NT2/D1 (cell line): ENCODE measurements around the gene AIF1L.

Experiments used
- DNase-seq: peaks from one replicate; pipeline ENCODE4 v3.0.0-alpha.2; 2011; ENCODE audit warnings: low read depth, low spot score
- H3K27me3 ChIP-seq: 2 replicates; pipeline ENCODE4 v1.6.0; 2011; ENCODE audit warnings: mild to moderate bottlenecking; ENCODE audit not compliant: insufficient read length, insufficient read depth
- H3K36me3 ChIP-seq: 2 replicates; pipeline ENCODE4 v1.6.1; 2011; ENCODE audit warnings: mild to moderate bottlenecking, low read length, mixed read lengths; ENCODE audit not compliant: insufficient read depth, insufficient read length
- H3K4me1 ChIP-seq: 2 replicates; pipeline ENCODE4 v1.5.1; 2011; ENCODE audit not compliant: insufficient read depth, insufficient read length
- H3K4me3 ChIP-seq: 2 replicates; pipeline ENCODE4 v1.5.1; 2011; ENCODE audit warnings: low read depth; ENCODE audit not compliant: insufficient read length
- H3K9ac ChIP-seq: 2 replicates; pipeline ENCODE4 v1.6.0; 2011; ENCODE audit warnings: low read depth; ENCODE audit not compliant: insufficient read length
- H3K9me3 ChIP-seq: 2 replicates; pipeline ENCODE4 v1.5.1; 2011; ENCODE audit warnings: mild to moderate bottlenecking, low read length; ENCODE audit not compliant: insufficient read depth
- SUZ12 ChIP-seq: IDR thresholded peaks from 2 replicates; pipeline ENCODE4 v1.6.1; 2011; ENCODE audit not compliant: insufficient read length, insufficient read depth; ENCODE audit errors: extremely low read depth
- YY1 ChIP-seq: IDR thresholded peaks from 2 replicates; pipeline ENCODE4 v1.6.1; 2011; ENCODE audit not compliant: insufficient read length, insufficient read depth
- ZNF274 ChIP-seq: IDR thresholded peaks from 2 replicates; pipeline ENCODE4 v1.6.1; 2011; ENCODE audit warnings: mild to moderate bottlenecking, low read depth, low read length

AIF1L gene

GRCh38 chr9:131051592-131052517 lies 44.5 kb upstream of the AIF1L start:
- Histone ChIP-seq H3K27me3 (no peaks in the 10 kb centered on the region), H3K36me3 (peaks cover 46% of the 10 kb centered on the region), H3K9ac (peak overlapping the region; percentile 32), H3K9me3 (no peaks in the 10 kb centered on the region), H3K4me3 (no peak overlapping the region), H3K4me1 (no peaks in the 10 kb centered on the region)
- DNase-seq = no peak
- TF ChIP-seq SUZ12 (no peak), ZNF274 (no peak), YY1 (no peak)

GRCh38 chr9:131053896-131054295 lies 42.4 kb upstream of the AIF1L start:
- Histone ChIP-seq H3K27me3 (no peaks in the 10 kb centered on the region), H3K4me3 (no peak overlapping the region), H3K9ac (no peak overlapping the region), H3K36me3 (peaks cover 51% of the 10 kb centered on the region), H3K4me1 (no peaks in the 10 kb centered on the region), H3K9me3 (no peaks in the 10 kb centered on the region)
- no peak for DNase-seq
- no peak for TF ChIP-seq ZNF274

DNA sequence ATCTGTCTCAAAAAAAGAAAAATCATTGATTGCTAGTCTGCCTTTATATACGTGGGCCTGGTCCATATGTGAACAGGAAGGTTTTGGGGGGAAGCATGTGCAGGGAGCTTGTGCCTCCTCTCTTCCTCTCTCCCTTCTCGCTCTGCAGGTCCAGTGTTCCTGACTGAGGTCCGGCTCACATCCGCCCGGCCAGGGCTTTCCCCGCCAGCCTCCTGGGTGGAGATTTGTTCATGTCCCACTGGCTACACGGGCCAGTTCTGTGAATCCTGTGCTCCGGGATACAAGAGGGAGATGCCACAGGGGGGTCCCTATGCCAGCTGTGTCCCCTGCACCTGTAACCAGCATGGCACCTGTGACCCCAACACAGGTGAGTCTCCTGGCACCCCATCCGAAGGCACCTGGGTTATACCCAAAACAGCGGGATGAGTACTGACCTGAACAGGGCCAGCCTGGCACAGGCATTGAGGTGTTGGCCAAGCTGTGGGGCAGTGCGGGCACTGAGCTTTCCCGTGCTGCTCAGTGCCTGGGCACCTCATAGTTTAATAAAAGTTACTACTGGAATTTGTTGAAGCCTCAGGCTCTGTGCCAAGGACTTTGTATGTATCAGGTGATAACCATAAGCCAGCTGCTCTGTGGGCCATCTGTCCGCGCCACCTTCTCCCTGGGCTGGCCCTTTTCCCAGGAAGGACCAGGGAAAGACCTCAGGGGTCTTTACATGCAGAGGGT lies 39.4 kb upstream of the AIF1L start:
- Histone ChIP-seq H3K36me3 (peaks cover 51% of the 10 kb centered on the region), H3K9ac (no peak overlapping the region), H3K9me3 (no peaks in the 10 kb centered on the region), H3K4me1 (no peaks in the 10 kb centered on the region), H3K4me3 (no peak overlapping the region), H3K27me3 (no peaks in the 10 kb centered on the region)
- no peak for DNase-seq
- TF ChIP-seq ZNF274 = no peak
- no peak for TF ChIP-seq SUZ12
- no peak for TF ChIP-seq YY1

- Histone ChIP-seq H3K9ac (no peak overlapping the region), H3K27me3 (no peaks in the 10 kb centered on the region), H3K4me1 (no peaks in the 10 kb centered on the region), H3K36me3 (peaks cover 60% of the 10 kb centered on the region), H3K9me3 (no peaks in the 10 kb centered on the region), H3K4me3 (no peak overlapping the region)
- DNase-seq = no peak
- no peak for TF ChIP-seq ZNF274
Observed at GRCh38 chr9:131060900-131061630, 35.3 kb upstream of the AIF1L start.

DNA sequence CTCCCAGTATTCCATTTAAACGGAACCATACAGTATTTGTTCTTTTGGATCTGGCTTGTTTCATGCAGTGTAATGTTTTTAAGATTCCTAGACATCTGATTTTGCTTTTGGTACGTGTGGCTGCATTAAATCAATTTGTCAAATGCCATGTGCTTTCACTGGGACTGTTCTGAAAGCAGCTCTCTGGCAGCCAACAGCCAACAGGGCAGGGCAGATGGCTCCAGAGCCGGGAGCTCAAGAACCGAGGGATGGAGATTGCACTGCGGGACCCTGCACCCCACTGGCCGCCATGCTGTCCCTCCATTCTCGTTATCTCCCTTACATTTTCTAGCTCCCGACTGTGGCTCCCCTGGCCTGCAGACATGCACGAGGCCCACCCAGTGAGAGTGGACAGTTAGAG lies 33.4 kb upstream of the AIF1L start:
- H3K9me3 ChIP-seq = no peaks in the 10 kb centered on the region
- TF ChIP-seq SUZ12 (no peak), ZNF274 (no peak), YY1 (no peak)
- no peak overlapping the region for H3K9ac ChIP-seq

GRCh38 chr9:131065599-131065998 lies 30.7 kb upstream of the AIF1L start:
- H3K4me3 ChIP-seq = no peak overlapping the region
- no peaks in the 10 kb centered on the region for H3K27me3 ChIP-seq
- DNase-seq = no peak
- TF ChIP-seq SUZ12 (no peak), ZNF274 (no peak), YY1 (no peak)
- peaks cover 2% of the 10 kb centered on the region for H3K4me1 ChIP-seq
- H3K36me3 ChIP-seq = peaks cover 50% of the 10 kb centered on the region
- no peak overlapping the region for H3K9ac ChIP-seq
- H3K9me3 ChIP-seq = no peaks in the 10 kb centered on the region

More for the DNA sequence above, 33.4 kb upstream of the AIF1L start:
- peaks cover 53% of the 10 kb centered on the region for H3K36me3 ChIP-seq
- no peaks in the 10 kb centered on the region for H3K27me3 ChIP-seq
- H3K4me1 ChIP-seq = no peaks in the 10 kb centered on the region
- no peak overlapping the region for H3K4me3 ChIP-seq
- DNase-seq = no peak

DNA sequence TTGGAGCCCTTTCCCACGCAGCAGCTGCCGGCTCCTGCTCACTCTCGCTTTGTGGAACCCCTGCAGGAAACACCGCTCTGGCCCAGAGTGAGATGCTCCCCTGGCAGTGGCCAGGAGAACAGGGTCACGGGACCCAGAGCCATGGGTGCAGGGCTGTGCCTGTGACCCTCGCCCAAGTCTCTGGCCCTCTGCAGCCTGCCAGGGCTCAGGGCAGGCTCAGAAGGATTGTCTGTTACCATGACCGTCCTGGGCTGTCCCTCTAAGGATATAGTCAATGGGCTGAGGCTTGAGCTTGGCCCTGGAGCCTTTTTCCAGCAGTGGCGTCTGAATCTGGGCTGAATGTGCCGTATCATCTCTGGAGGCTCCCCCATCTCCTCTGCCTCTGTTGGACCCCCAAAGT lies 28.7 kb upstream of the AIF1L start:
- TF ChIP-seq ZNF274 (no peak), YY1 (no peak), SUZ12 (no peak)
- Histone ChIP-seq H3K4me1 (peaks cover 2% of the 10 kb centered on the region), H3K36me3 (peaks cover 57% of the 10 kb centered on the region), H3K27me3 (no peaks in the 10 kb centered on the region), H3K4me3 (no peak overlapping the region), H3K9me3 (no peaks in the 10 kb centered on the region), H3K9ac (no peak overlapping the region)
- DNase-seq = no peak
